SK-N-SH (cell line): ENCODE data around the gene STPG1. TPM values are rescaled to one million over a fixed set of nuclear protein-coding genes. Genes with fewer than 3 reads are reported as not detected.

ENCODE experiments used
- CTCF ChIA-PET: fragments of 300-600, 350-600 bp; formaldehyde crosslinking; extraction: SDS; loops from one replicate; lab custom pipeline; 2021; lab: Yijun Ruan, JAX
- POLR2A ChIA-PET: fragments of 350-600 bp; sonication (Branson Sonifier 250); formaldehyde crosslinking; extraction: SDS; loops from one replicate; lab custom pipeline; 2020; ENCODE audit warnings: antibody characterized with exemption, inconsistent platforms; lab: Yijun Ruan, JAX
- DNase-seq: peaks from one replicate; pipeline ENCODE4 v3.0.0; 2012
- H2AFZ ChIP-seq: fragments of 200-600 bp; sonication (generic); 2 replicates; pipeline ENCODE4 v1.8.1; 2016; ENCODE audit warnings: antibody characterized with exemption, mild to moderate bottlenecking, low read depth
- H3F3A ChIP-seq: fragments of 200-600 bp; sonication (generic); replicated peaks from 2 replicates; pipeline ENCODE3; 2016; ENCODE audit warnings: antibody characterized with exemption, mild to moderate bottlenecking; ENCODE audit not compliant: insufficient read depth
- H3K27ac ChIP-seq, 2 experiments: fragments of 200-500 bp in 1 of 2; fragments of 200-600 bp in 1 of 2; sonication (Bioruptor generic) in 1 of 2; sonication (generic), shearing (Covaris generic) in 1 of 2; 2 replicates each; pipeline versions ENCODE4 v1.5.1 to v1.6.1; 2014 to 2016; ENCODE audit warnings: low read depth in 2 of 2, inconsistent platforms in 1 of 2, low read length in 1 of 2, mild to moderate bottlenecking in 1 of 2, mixed read lengths in 1 of 2
- H3K27me3 ChIP-seq: fragments of 200-600 bp; sonication (generic), shearing (Covaris generic); 2 replicates; pipeline ENCODE4 v1.6.1; 2016; ENCODE audit warnings: mixed run types; ENCODE audit not compliant: insufficient read depth
- H3K36me3 ChIP-seq, 2 experiments: fragments of 200-500 bp in 1 of 2; fragments of 200-600 bp in 1 of 2; sonication (Bioruptor generic) in 1 of 2; sonication (generic) in 1 of 2; replicated peaks in 1 of 2; 2 replicates each; pipeline versions ENCODE3 to v1.5.1; 2014 to 2016; ENCODE audit warnings: low read length in 1 of 2, mild to moderate bottlenecking in 1 of 2; ENCODE audit not compliant: insufficient read depth in 2 of 2, control insufficient read depth in 1 of 2
- H3K4me1 ChIP-seq, 2 experiments: fragments of 200-500 bp in 1 of 2; fragments of 200-600 bp in 1 of 2; sonication (Bioruptor generic) in 1 of 2; sonication (generic), shearing (Covaris generic) in 1 of 2; 2 replicates each; pipeline versions ENCODE4 v1.5.1 to v1.6.1; 2014 to 2016; ENCODE audit warnings: low read depth in 1 of 2, low read length in 1 of 2, mixed run types in 1 of 2; ENCODE audit not compliant: insufficient read depth in 2 of 2, control insufficient read depth in 1 of 2
- H3K4me2 ChIP-seq: fragments of 200-600 bp; sonication (generic), shearing (Covaris generic); 2 replicates; pipeline ENCODE4 v1.6.1; 2017; ENCODE audit warnings: mixed run types
- H3K4me3 ChIP-seq, 2 experiments: fragments of 200-500 bp in 1 of 2; fragments of 200-600 bp in 1 of 2; sonication (Bioruptor generic) in 1 of 2; sonication (generic), shearing (Covaris generic) in 1 of 2; 2 replicates each; pipeline versions ENCODE4 v1.5.1 to v1.8.1; 2014 to 2016; ENCODE audit warnings: low read depth in 2 of 2, inconsistent platforms in 1 of 2, low read length in 1 of 2, mild to moderate bottlenecking in 1 of 2, mixed read lengths in 1 of 2, moderate library complexity in 1 of 2
- H3K79me2 ChIP-seq: fragments of 200-600 bp; sonication (generic); 2 replicates; pipeline ENCODE4 v1.8.1; 2017; ENCODE audit warnings: mild to moderate bottlenecking; ENCODE audit not compliant: insufficient read depth
- H3K9ac ChIP-seq: fragments of 200-600 bp; sonication (generic); 2 replicates; pipeline ENCODE4 v1.6.1; 2017; ENCODE audit warnings: mixed run types
- H3K9me2 ChIP-seq: fragments of 200-600 bp; sonication (generic); 2 replicates; pipeline ENCODE4 v1.6.1; 2017; ENCODE audit warnings: mixed run types
- H3K9me3 ChIP-seq: fragments of 200-600 bp; sonication (generic); 2 replicates; pipeline ENCODE4 v1.6.1; 2017; ENCODE audit warnings: mixed run types, mild to moderate bottlenecking, moderate library complexity
- H4K20me1 ChIP-seq: fragments of 200-600 bp; sonication (generic); 2 replicates; pipeline ENCODE4 v1.6.1; 2017; ENCODE audit warnings: mild to moderate bottlenecking, mixed run types; ENCODE audit not compliant: insufficient read depth
- CHD2 ChIP-seq: fragments of 150-350 bp; IDR thresholded peaks from 2 replicates; pipeline ENCODE4 v1.6.1; 2018; ENCODE audit warnings: low read length; ENCODE audit not compliant: partially characterized antibody
- ELF1 ChIP-seq: IDR thresholded peaks from 2 replicates; pipeline ENCODE4 v1.4.0; 2012
- EP300 ChIP-seq, 2 experiments: IDR thresholded peaks; 2 replicates each; pipeline versions ENCODE4 v1.4.0 to v1.6.1; 2012; ENCODE audit warnings: borderline replicate concordance in 1 of 2, low read depth in 1 of 2, low read length in 1 of 2
- EZH2phosphoT487 ChIP-seq: fragments of 200-600 bp; sonication (generic); IDR thresholded peaks from 2 replicates; pipeline ENCODE4 v1.6.1; 2017; ENCODE audit warnings: low read depth, mixed run types, mild to moderate bottlenecking, antibody characterized with exemption, moderate library complexity, borderline replicate concordance
- FOXM1 ChIP-seq: IDR thresholded peaks from 2 replicates; pipeline ENCODE4 v1.4.0; 2012; ENCODE audit warnings: low read depth, mild to moderate bottlenecking
- GABPA ChIP-seq: IDR thresholded peaks from 2 replicates; pipeline ENCODE4 v1.4.0; 2012; ENCODE audit warnings: low read depth, mild to moderate bottlenecking
- GATA2 ChIP-seq: sonication (generic); formaldehyde crosslinking; IDR thresholded peaks from 2 replicates; pipeline ENCODE4 v1.5.0; 2020; ENCODE audit warnings: mild to moderate bottlenecking, missing genetic modification reagents
- NRF1 ChIP-seq: IDR thresholded peaks from 2 replicates; pipeline ENCODE4 v1.6.1; 2012; ENCODE audit warnings: low read depth, mild to moderate bottlenecking, low read length
- RAD21 ChIP-seq: IDR thresholded peaks from 2 replicates; pipeline ENCODE4 v1.6.1; 2012; ENCODE audit warnings: mild to moderate bottlenecking, low read length
- RXRA ChIP-seq: IDR thresholded peaks from 2 replicates; pipeline ENCODE4 v1.4.0; 2012; ENCODE audit warnings: low read depth, mild to moderate bottlenecking, borderline replicate concordance
- SIN3A ChIP-seq: IDR thresholded peaks from 2 replicates; pipeline ENCODE4 v1.6.1; 2012; ENCODE audit warnings: low read depth, mild to moderate bottlenecking, low read length, moderate library complexity, borderline replicate concordance
- SMC3 ChIP-seq: IDR thresholded peaks from 2 replicates; pipeline ENCODE4 v1.6.1; 2012; ENCODE audit warnings: low read depth, low read length, improper control_type of control experiment
- TAF1 ChIP-seq: IDR thresholded peaks from 2 replicates; pipeline ENCODE4 v1.6.1; 2012; ENCODE audit warnings: low read depth, mild to moderate bottlenecking, low read length, moderate library complexity, borderline replicate concordance
- TCF12 ChIP-seq: IDR thresholded peaks from 2 replicates; pipeline ENCODE4 v1.4.0; 2012
- TEAD4 ChIP-seq: IDR thresholded peaks from 2 replicates; pipeline ENCODE4 v1.4.0; 2012; ENCODE audit warnings: mild to moderate bottlenecking, borderline replicate concordance; ENCODE audit not compliant: insufficient read depth
- WGBS: methylation state at CpG from one replicate; pipeline ENCODE4 v1.1.6; 2017; ENCODE audit warnings: low lambda C conversion rate; 5-methylcytosine and 5-hydroxymethylcytosine counted together
- polyA plus RNA-seq, 3 experiments: library from polyadenylated mRNA; depleted of rRNA; stranded (reverse); fragments of >200 nt; gene quantifications; 2 replicates each; pipeline ENCODE4 v1.2.3, GENCODE V29; 2012
- TF ChIP-seq, protein P1 (sequence below): IDR thresholded peaks from 2 replicates; pipeline ENCODE4 v1.6.1; 2012; ENCODE audit warnings: mild to moderate bottlenecking, low read depth, low read length, moderate library complexity
- TF ChIP-seq, protein P2 (sequence below): IDR thresholded peaks from 2 replicates; pipeline ENCODE4 v1.4.0; 2012; ENCODE audit warnings: low read depth, borderline replicate concordance
- TF ChIP-seq, protein P3 (sequence below): fragments of 200-600 bp; sonication (generic); IDR thresholded peaks from 2 replicates; pipeline ENCODE4 v1.6.1; 2017; ENCODE audit warnings: antibody characterized with exemption, mild to moderate bottlenecking, moderate library complexity
- TF ChIP-seq, protein P4 (sequence below): fragments of 150-350 bp; IDR thresholded peaks from 2 replicates; pipeline ENCODE4 v1.6.1; 2016; ENCODE audit warnings: mild to moderate bottlenecking, low read depth, low read length
- TF ChIP-seq, protein P5 (sequence below): fragments of 150-350 bp; IDR thresholded peaks from 2 replicates; pipeline ENCODE4 v1.6.1; 2017; ENCODE audit warnings: antibody characterized with exemption, low read length, low read depth, borderline replicate concordance

STPG1 gene
- polyA plus RNA-seq, 1 of the 3 experiments (the other 2 are of a cell fraction) = 8.7 TPM

GRCh38 chr1:24344090-24344742, 69.4 kb downstream of the STPG1 start:
- Histone ChIP-seq H3K36me3 (no peaks in the 10 kb centered on the region), H3K4me2 (no peak overlapping the region), H3K79me2 (no peaks in the 10 kb centered on the region), H3K4me1 (peaks cover 0 to 7% of the 10 kb centered on the region in 2 experiments; a peak in 1 of 4 replicates), H3K4me3 (no peak overlapping the region), H4K20me1 (no peaks in the 10 kb centered on the region), H2AFZ (no peak overlapping the region)
- WGBS = 52% methylated on average over 3 of the region's 8 CpGs
- TF ChIP-seq TEAD4 = no peak
- no peak for TF ChIP-seq EZH2phosphoT487
- TF ChIP-seq RXRA = no peak
- TF ChIP-seq, protein P1, sequence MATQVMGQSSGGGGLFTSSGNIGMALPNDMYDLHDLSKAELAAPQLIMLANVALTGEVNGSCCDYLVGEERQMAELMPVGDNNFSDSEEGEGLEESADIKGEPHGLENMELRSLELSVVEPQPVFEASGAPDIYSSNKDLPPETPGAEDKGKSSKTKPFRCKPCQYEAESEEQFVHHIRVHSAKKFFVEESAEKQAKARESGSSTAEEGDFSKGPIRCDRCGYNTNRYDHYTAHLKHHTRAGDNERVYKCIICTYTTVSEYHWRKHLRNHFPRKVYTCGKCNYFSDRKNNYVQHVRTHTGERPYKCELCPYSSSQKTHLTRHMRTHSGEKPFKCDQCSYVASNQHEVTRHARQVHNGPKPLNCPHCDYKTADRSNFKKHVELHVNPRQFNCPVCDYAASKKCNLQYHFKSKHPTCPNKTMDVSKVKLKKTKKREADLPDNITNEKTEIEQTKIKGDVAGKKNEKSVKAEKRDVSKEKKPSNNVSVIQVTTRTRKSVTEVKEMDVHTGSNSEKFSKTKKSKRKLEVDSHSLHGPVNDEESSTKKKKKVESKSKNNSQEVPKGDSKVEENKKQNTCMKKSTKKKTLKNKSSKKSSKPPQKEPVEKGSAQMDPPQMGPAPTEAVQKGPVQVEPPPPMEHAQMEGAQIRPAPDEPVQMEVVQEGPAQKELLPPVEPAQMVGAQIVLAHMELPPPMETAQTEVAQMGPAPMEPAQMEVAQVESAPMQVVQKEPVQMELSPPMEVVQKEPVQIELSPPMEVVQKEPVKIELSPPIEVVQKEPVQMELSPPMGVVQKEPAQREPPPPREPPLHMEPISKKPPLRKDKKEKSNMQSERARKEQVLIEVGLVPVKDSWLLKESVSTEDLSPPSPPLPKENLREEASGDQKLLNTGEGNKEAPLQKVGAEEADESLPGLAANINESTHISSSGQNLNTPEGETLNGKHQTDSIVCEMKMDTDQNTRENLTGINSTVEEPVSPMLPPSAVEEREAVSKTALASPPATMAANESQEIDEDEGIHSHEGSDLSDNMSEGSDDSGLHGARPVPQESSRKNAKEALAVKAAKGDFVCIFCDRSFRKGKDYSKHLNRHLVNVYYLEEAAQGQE = no peak
- TF ChIP-seq, protein P2, sequence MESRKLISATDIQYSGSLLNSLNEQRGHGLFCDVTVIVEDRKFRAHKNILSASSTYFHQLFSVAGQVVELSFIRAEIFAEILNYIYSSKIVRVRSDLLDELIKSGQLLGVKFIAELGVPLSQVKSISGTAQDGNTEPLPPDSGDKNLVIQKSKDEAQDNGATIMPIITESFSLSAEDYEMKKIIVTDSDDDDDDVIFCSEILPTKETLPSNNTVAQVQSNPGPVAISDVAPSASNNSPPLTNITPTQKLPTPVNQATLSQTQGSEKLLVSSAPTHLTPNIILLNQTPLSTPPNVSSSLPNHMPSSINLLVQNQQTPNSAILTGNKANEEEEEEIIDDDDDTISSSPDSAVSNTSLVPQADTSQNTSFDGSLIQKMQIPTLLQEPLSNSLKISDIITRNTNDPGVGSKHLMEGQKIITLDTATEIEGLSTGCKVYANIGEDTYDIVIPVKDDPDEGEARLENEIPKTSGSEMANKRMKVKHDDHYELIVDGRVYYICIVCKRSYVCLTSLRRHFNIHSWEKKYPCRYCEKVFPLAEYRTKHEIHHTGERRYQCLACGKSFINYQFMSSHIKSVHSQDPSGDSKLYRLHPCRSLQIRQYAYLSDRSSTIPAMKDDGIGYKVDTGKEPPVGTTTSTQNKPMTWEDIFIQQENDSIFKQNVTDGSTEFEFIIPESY = no peak
- TF ChIP-seq, protein P3, sequence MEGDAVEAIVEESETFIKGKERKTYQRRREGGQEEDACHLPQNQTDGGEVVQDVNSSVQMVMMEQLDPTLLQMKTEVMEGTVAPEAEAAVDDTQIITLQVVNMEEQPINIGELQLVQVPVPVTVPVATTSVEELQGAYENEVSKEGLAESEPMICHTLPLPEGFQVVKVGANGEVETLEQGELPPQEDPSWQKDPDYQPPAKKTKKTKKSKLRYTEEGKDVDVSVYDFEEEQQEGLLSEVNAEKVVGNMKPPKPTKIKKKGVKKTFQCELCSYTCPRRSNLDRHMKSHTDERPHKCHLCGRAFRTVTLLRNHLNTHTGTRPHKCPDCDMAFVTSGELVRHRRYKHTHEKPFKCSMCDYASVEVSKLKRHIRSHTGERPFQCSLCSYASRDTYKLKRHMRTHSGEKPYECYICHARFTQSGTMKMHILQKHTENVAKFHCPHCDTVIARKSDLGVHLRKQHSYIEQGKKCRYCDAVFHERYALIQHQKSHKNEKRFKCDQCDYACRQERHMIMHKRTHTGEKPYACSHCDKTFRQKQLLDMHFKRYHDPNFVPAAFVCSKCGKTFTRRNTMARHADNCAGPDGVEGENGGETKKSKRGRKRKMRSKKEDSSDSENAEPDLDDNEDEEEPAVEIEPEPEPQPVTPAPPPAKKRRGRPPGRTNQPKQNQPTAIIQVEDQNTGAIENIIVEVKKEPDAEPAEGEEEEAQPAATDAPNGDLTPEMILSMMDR = no peak
- no peak for TF ChIP-seq CHD2
- no peak for TF ChIP-seq RAD21
- no peak for TF ChIP-seq GATA2 (CRISPR knock-in tag)
- no peak for TF ChIP-seq TAF1
- TF ChIP-seq ELF1 = no peak
- TF ChIP-seq SMC3 = no peak
- TF ChIP-seq, protein P4, sequence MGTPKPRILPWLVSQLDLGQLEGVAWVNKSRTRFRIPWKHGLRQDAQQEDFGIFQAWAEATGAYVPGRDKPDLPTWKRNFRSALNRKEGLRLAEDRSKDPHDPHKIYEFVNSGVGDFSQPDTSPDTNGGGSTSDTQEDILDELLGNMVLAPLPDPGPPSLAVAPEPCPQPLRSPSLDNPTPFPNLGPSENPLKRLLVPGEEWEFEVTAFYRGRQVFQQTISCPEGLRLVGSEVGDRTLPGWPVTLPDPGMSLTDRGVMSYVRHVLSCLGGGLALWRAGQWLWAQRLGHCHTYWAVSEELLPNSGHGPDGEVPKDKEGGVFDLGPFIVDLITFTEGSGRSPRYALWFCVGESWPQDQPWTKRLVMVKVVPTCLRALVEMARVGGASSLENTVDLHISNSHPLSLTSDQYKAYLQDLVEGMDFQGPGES = no peak
- no peak for TF ChIP-seq SIN3A
- no peak for TF ChIP-seq TCF12
- TF ChIP-seq, protein P5, sequence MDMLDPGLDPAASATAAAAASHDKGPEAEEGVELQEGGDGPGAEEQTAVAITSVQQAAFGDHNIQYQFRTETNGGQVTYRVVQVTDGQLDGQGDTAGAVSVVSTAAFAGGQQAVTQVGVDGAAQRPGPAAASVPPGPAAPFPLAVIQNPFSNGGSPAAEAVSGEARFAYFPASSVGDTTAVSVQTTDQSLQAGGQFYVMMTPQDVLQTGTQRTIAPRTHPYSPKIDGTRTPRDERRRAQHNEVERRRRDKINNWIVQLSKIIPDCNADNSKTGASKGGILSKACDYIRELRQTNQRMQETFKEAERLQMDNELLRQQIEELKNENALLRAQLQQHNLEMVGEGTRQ = no peak
- no peak for TF ChIP-seq GABPA
- no peak for TF ChIP-seq FOXM1
- TF ChIP-seq EP300 (IDR thresholded peaks at IDR 0.05; ENCODE audit: borderline replicate concordance in 1 of 2, low read depth in 1 of 2, low read length in 1 of 2) = no peak
- no peak for TF ChIP-seq NRF1
- TF ChIP-seq, all 33 proteins: peak for 0
- Histone ChIP-seq H3K9me2 (no peaks in the 10 kb centered on the region), H3K9ac (no peak overlapping the region), H3F3A (no peaks in the 10 kb centered on the region), H3K27ac (no peak overlapping the region), H3K9me3 (no peaks in the 10 kb centered on the region), H3K27me3 (no peaks in the 10 kb centered on the region)
- CTCF ChIA-PET = interaction anchor here (1.0 to 1.9 kb wide), 2 partner anchors 47 to 145 kb away, joined by 3 to 10 read pairs; no protein-coding TSS in a partner anchor
- no peak for DNase-seq
- POLR2A ChIA-PET = no interaction called here
